HEK293 (cell line): ENCODE measurements around the gene SPRY1.

ENCODE experiments used
- BCL11A ChIP-seq: fragments of 450-650 bp; formaldehyde crosslinking; IDR thresholded peaks from 2 replicates; pipeline ENCODE4 v1.5.1; 2016; ENCODE audit warnings: low read depth, missing biosample characterization, missing genetic modification characterization
- GLIS2 ChIP-seq: fragments of 450-650 bp; formaldehyde crosslinking; IDR thresholded peaks from 2 replicates; pipeline ENCODE4 v1.5.1; 2016; ENCODE audit warnings: missing biosample characterization, missing genetic modification characterization
- KLF7 ChIP-seq: fragments of 450-650 bp; formaldehyde crosslinking; IDR thresholded peaks from 2 replicates; pipeline ENCODE4 v1.5.1; 2016; ENCODE audit warnings: missing biosample characterization, missing genetic modification characterization, borderline replicate concordance
- ZBTB10 ChIP-seq: fragments of 450-650 bp; formaldehyde crosslinking; IDR thresholded peaks from 2 replicates; pipeline ENCODE4 v1.5.1; 2016; ENCODE audit warnings: missing biosample characterization, missing genetic modification characterization
- ZBTB21 ChIP-seq: fragments of 450-650 bp; formaldehyde crosslinking; IDR thresholded peaks from 2 replicates; pipeline ENCODE4 v1.5.1; 2017; ENCODE audit warnings: missing biosample characterization, missing genetic modification characterization
- ZBTB26 ChIP-seq: fragments of 450-650 bp; formaldehyde crosslinking; optimal IDR thresholded peaks from 2 replicates; pipeline ENCODE3; 2016; ENCODE audit warnings: missing biosample characterization, mild to moderate bottlenecking, missing genetic modification characterization
- ZFHX2 ChIP-seq: fragments of 450-650 bp; formaldehyde crosslinking; conservative IDR thresholded peaks from 2 replicates; pipeline ENCODE4 v1.5.1; 2016; ENCODE audit warnings: missing biosample characterization, missing genetic modification characterization
- ZNF114 ChIP-seq: fragments of 450-650 bp; formaldehyde crosslinking; IDR thresholded peaks from 2 replicates; pipeline ENCODE4 v1.5.0; 2017; ENCODE audit warnings: missing biosample characterization, missing genetic modification characterization
- ZNF335 ChIP-seq: fragments of 450-650 bp; formaldehyde crosslinking; conservative IDR thresholded peaks from 2 replicates; pipeline ENCODE4 v1.5.1; 2016; ENCODE audit warnings: missing biosample characterization, missing genetic modification characterization
- ZNF362 ChIP-seq: fragments of 450-650 bp; formaldehyde crosslinking; IDR thresholded peaks from 2 replicates; pipeline ENCODE4 v1.5.1; 2016; ENCODE audit warnings: missing biosample characterization, missing genetic modification characterization
- ZNF426 ChIP-seq: fragments of 450-650 bp; formaldehyde crosslinking; IDR thresholded peaks from 2 replicates; pipeline ENCODE4 v1.5.1; 2017; ENCODE audit warnings: missing biosample characterization, missing genetic modification characterization, mild to moderate bottlenecking, inconsistent platforms, moderate library complexity
- ZNF510 ChIP-seq: fragments of 450-650 bp; formaldehyde crosslinking; IDR thresholded peaks from 2 replicates; pipeline ENCODE4 v1.5.1; 2018; ENCODE audit warnings: mild to moderate bottlenecking, missing genetic modification characterization, missing biosample characterization; ENCODE audit not compliant: insufficient replicate concordance
- ZNF514 ChIP-seq: fragments of 450-650 bp; formaldehyde crosslinking; IDR thresholded peaks from 2 replicates; pipeline ENCODE4 v1.5.1; 2016; ENCODE audit warnings: missing biosample characterization, missing genetic modification characterization
- ZNF521 ChIP-seq: fragments of 450-650 bp; formaldehyde crosslinking; IDR thresholded peaks from 2 replicates; pipeline ENCODE4 v1.5.1; 2017; ENCODE audit warnings: missing biosample characterization, mild to moderate bottlenecking, missing genetic modification characterization
- ZNF624 ChIP-seq: fragments of 450-650 bp; formaldehyde crosslinking; IDR thresholded peaks from 2 replicates; pipeline ENCODE4 v1.5.1; 2017; ENCODE audit warnings: missing biosample characterization, missing genetic modification characterization
- ZNF785 ChIP-seq: fragments of 450-650 bp; formaldehyde crosslinking; IDR thresholded peaks from 2 replicates; pipeline ENCODE4 v1.5.1; 2016; ENCODE audit warnings: missing biosample characterization, missing genetic modification characterization
- ZNF792 ChIP-seq: fragments of 450-650 bp; formaldehyde crosslinking; IDR thresholded peaks from 2 replicates; pipeline ENCODE4 v1.5.1; 2016; ENCODE audit warnings: missing biosample characterization, missing genetic modification characterization
- TF ChIP-seq, protein P1 (sequence below): fragments of 450-650 bp; formaldehyde crosslinking; IDR thresholded peaks from 2 replicates; pipeline ENCODE4 v1.5.1; 2017; ENCODE audit warnings: missing biosample characterization, missing genetic modification characterization
- TF ChIP-seq, protein P2 (sequence below): fragments of 450-650 bp; formaldehyde crosslinking; IDR thresholded peaks from 2 replicates; pipeline ENCODE4; 2016; ENCODE audit warnings: missing biosample characterization, missing genetic modification characterization
- TF ChIP-seq, protein P3 (sequence below): fragments of 450-650 bp; formaldehyde crosslinking; IDR thresholded peaks from 2 replicates; pipeline ENCODE4 v1.5.1; 2016; ENCODE audit warnings: missing biosample characterization, missing genetic modification characterization
- TF ChIP-seq, protein P4 (sequence below): fragments of 450-650 bp; formaldehyde crosslinking; IDR thresholded peaks from 2 replicates; pipeline ENCODE4 v1.5.1; 2016; ENCODE audit warnings: missing biosample characterization, missing genetic modification characterization
- TF ChIP-seq, protein P5 (sequence below): fragments of 450-650 bp; formaldehyde crosslinking; conservative IDR thresholded peaks from 2 replicates; pipeline ENCODE4 v1.5.1; 2016; ENCODE audit warnings: low read depth, missing biosample characterization, missing genetic modification characterization

Gene SPRY1

GRCh38 chr4:123398853-123399626 is 2.4 kb downstream of the SPRY1 start (continued):
- peak; percentile 96 for TF ChIP-seq ZNF335
- TF ChIP-seq ZNF514 (tag by site-specific recombination), result no peak
- TF ChIP-seq, protein P1, sequence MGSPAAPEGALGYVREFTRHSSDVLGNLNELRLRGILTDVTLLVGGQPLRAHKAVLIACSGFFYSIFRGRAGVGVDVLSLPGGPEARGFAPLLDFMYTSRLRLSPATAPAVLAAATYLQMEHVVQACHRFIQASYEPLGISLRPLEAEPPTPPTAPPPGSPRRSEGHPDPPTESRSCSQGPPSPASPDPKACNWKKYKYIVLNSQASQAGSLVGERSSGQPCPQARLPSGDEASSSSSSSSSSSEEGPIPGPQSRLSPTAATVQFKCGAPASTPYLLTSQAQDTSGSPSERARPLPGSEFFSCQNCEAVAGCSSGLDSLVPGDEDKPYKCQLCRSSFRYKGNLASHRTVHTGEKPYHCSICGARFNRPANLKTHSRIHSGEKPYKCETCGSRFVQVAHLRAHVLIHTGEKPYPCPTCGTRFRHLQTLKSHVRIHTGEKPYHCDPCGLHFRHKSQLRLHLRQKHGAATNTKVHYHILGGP (tag by site-specific recombination), result 0 out of 2 replicates have a peak, but pooled peaks have one; percentile 37
- peak; percentile 84 for TF ChIP-seq ZNF362 (tag by site-specific recombination)
- peak; percentile 80; the same call in 1 of the 2 replicates for TF ChIP-seq ZBTB10 (tag by site-specific recombination)
- TF ChIP-seq ZNF114 (tag by site-specific recombination), result no peak
- no peak for TF ChIP-seq ZNF426 (tag by site-specific recombination)
- TF ChIP-seq, protein P2, sequence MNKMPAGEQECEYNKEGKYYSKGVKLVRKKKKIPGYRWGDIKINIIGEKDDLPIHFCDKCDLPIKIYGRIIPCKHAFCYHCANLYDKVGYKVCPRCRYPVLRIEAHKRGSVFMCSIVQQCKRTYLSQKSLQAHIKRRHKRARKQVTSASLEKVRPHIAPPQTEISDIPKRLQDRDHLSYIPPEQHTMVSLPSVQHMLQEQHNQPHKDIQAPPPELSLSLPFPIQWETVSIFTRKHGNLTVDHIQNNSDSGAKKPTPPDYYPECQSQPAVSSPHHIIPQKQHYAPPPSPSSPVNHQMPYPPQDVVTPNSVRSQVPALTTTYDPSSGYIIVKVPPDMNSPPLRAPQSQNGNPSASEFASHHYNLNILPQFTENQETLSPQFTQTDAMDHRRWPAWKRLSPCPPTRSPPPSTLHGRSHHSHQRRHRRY, result no peak
- no peak for TF ChIP-seq ZNF510 (tag by site-specific recombination)
- TF ChIP-seq ZNF792, result no peak
- TF ChIP-seq, protein P3, sequence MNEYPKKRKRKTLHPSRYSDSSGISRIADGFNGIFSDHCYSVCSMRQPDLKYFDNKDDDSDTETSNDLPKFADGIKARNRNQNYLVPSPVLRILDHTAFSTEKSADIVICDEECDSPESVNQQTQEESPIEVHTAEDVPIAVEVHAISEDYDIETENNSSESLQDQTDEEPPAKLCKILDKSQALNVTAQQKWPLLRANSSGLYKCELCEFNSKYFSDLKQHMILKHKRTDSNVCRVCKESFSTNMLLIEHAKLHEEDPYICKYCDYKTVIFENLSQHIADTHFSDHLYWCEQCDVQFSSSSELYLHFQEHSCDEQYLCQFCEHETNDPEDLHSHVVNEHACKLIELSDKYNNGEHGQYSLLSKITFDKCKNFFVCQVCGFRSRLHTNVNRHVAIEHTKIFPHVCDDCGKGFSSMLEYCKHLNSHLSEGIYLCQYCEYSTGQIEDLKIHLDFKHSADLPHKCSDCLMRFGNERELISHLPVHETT (tag by site-specific recombination), result no peak
- TF ChIP-seq ZNF785, result peak; percentile 19; the same call in 1 of the 2 replicates
- peak; percentile 58 for TF ChIP-seq ZBTB26 (tag by site-specific recombination)
- peak; percentile 95 for TF ChIP-seq GLIS2 (tag by site-specific recombination)
- TF ChIP-seq KLF7 (tag by site-specific recombination), result peak; percentile 47; the same call in 1 of the 2 replicates
- TF ChIP-seq, protein P4, sequence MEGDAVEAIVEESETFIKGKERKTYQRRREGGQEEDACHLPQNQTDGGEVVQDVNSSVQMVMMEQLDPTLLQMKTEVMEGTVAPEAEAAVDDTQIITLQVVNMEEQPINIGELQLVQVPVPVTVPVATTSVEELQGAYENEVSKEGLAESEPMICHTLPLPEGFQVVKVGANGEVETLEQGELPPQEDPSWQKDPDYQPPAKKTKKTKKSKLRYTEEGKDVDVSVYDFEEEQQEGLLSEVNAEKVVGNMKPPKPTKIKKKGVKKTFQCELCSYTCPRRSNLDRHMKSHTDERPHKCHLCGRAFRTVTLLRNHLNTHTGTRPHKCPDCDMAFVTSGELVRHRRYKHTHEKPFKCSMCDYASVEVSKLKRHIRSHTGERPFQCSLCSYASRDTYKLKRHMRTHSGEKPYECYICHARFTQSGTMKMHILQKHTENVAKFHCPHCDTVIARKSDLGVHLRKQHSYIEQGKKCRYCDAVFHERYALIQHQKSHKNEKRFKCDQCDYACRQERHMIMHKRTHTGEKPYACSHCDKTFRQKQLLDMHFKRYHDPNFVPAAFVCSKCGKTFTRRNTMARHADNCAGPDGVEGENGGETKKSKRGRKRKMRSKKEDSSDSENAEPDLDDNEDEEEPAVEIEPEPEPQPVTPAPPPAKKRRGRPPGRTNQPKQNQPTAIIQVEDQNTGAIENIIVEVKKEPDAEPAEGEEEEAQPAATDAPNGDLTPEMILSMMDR (tag by site-specific recombination), result peak; percentile 55
- TF ChIP-seq ZNF624 (tag by site-specific recombination), result 0 out of 2 replicates have a peak, but pooled peaks have one; percentile 13
- no peak for TF ChIP-seq ZBTB21 (tag by site-specific recombination)
- no peak for TF ChIP-seq ZNF521 (tag by site-specific recombination)
- TF ChIP-seq, protein P5, sequence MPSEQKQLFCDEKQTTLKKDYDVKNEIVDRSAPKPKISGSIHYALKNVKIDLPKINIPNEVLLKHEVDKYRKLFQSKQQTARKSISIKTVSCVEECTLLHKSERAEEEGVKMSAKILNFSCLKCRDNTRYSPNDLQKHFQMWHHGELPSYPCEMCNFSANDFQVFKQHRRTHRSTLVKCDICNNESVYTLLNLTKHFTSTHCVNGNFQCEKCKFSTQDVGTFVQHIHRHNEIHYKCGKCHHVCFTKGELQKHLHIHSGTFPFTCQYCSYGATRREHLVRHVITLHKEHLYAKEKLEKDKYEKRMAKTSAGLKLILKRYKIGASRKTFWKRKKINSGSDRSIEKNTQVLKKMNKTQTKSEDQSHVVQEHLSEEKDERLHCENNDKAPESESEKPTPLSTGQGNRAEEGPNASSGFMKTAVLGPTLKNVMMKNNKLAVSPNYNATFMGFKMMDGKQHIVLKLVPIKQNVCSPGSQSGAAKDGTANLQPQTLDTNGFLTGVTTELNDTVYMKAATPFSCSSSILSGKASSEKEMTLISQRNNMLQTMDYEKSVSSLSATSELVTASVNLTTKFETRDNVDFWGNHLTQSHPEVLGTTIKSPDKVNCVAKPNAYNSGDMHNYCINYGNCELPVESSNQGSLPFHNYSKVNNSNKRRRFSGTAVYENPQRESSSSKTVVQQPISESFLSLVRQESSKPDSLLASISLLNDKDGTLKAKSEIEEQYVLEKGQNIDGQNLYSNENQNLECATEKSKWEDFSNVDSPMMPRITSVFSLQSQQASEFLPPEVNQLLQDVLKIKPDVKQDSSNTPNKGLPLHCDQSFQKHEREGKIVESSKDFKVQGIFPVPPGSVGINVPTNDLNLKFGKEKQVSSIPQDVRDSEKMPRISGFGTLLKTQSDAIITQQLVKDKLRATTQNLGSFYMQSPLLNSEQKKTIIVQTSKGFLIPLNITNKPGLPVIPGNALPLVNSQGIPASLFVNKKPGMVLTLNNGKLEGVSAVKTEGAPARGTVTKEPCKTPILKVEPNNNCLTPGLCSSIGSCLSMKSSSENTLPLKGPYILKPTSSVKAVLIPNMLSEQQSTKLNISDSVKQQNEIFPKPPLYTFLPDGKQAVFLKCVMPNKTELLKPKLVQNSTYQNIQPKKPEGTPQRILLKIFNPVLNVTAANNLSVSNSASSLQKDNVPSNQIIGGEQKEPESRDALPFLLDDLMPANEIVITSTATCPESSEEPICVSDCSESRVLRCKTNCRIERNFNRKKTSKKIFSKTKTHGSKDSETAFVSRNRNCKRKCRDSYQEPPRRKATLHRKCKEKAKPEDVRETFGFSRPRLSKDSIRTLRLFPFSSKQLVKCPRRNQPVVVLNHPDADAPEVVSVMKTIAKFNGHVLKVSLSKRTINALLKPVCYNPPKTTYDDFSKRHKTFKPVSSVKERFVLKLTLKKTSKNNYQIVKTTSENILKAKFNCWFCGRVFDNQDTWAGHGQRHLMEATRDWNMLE (tag by site-specific recombination), result no peak
- TF ChIP-seq BCL11A (tag by site-specific recombination), result peak; percentile 53; the same call in 1 of the 2 replicates
- TF ChIP-seq ZFHX2, result no peak
